HG03045 (cell line): ENCODE results near the gene AMOTL1.
"Not testable (repeated sequence)": the region's sequence is repeated elsewhere in the genome, so short reads cannot be mapped to it uniquely, and the experiment has no call there.

Experiments
- ATAC-seq: cut with Tn5 transposase; IDR thresholded peaks from one replicate; pipeline ENCODE4 v1.9.1; 2021; ENCODE audit warnings: mild to moderate bottlenecking, moderate library complexity; ENCODE audit not compliant: unreplicated experiment

The AMOTL1 gene

DNA sequence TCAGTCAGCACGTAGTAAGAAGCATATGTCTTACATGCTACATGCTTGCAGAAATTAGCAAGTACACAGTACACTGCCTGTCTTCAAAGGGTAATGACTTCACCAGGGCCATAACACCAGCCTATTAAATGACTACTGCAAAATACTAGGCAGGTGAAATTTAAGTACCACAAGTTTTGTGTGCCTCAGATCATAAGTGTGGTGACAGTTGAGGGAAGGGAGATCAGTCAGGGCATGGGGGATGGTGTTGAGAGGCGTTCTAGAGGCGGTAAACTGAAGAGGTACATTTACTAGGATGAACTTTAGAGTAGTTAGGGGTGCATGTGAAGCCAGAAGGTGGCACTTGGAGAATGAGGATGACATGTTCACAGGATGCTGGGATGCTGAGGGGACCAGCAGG, 22.0 kb downstream of the AMOTL1 start:
- ATAC-seq, result no peak

DNA sequence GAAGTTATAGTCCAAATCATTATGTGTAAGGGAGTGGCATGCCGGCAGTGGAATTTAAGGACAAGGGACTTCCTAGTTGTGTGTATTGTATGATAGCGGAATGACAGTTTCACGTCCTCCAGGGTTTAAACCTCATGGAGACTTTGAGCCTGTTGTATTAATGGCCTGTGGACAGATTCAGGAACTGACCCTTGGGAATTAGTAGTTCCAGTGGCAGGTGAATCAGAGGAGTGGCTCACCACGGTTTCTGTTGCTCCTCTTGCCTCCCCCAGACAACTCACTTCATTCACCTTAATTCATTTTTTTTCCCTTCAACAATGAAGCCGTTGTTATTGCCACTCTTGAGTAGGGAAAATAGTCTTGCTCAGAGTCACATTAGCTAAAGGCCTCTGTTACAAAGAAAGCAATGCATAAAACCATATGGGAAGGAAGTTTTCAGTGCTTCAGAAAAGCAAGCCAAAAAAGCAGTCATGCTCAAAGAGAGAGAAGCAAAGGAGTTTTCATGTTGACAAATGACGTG, 22.6 kb downstream of the AMOTL1 start:
- ATAC-seq, result no peak

GRCh38 chr11:94791216-94791889, 23.2 kb downstream of the AMOTL1 start:
- no peak for ATAC-seq

- ATAC-seq, result not testable (repeated sequence)
Observed at GRCh38 chr11:94791942-94792341, 23.8 kb downstream of the AMOTL1 start.

DNA sequence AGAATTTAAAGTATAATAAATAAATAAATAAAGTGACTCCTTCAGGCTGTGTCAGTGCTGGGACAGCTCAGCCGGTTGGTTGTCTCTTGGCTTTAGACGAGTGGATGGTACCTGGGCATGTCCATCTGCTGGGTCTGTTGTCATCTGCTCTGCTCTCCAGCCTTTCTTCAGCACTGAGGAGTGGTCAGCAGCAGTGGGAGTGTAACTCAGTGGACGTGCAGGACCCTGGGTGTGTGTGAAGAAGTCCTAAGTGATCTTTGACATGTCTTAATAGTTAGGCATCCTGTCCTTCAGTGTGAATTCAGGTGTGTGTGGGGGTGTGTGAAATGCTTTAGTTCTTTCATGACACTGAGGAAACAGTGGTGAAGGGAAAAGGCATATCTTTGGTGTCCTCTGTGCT, 24.3 kb downstream of the AMOTL1 start:
- no peak for ATAC-seq

DNA sequence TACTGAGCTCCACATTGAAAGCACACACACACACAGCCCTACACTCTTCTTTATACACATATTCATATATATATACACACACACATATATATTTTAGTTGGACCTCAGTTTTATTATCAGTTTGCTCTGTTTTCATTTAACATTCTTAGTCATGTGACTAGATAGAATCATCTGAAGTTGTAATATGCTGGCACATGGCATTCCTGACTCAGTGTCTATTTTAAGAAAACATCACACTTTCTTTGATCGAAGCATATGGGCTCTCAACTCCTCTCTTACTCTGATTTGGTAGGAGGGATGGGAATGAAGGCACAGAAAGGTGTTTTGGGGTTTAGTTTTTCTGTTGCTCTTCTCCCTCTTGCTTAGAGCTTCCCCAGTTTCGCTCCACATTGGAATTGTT, 24.8 kb downstream of the AMOTL1 start:
- ATAC-seq, result no peak

DNA sequence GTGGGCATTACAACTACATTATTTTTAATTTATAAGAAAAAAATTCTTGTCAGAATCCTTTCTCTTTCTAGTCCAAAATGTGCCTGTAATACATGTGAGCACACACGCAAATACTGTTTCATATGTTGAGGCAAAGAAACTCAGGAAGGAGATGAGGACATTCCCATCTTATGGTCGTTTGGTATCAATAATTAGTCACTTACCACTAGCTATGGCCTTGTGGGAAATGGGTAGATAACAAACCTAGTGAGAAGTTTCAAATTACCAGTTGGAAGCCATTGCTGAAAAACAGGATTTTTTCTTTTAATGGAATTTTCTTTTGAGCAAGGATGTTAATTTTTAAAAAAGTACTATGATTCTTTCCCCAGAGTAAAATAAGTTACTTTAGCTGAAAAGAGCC, 25.7 kb downstream of the AMOTL1 start:
- no peak for ATAC-seq

- no peak for ATAC-seq
Observed at GRCh38 chr11:94794287-94795168, 26.4 kb downstream of the AMOTL1 start.

- ATAC-seq, result no peak
Observed at GRCh38 chr11:94795476-94796189, 27.5 kb downstream of the AMOTL1 start.

- ATAC-seq, result no peak
Observed at GRCh38 chr11:94796190-94796580, 28.0 kb downstream of the AMOTL1 start.

- ATAC-seq, result no peak
Observed at GRCh38 chr11:94796863-94797262, 28.7 kb downstream of the AMOTL1 start.

DNA sequence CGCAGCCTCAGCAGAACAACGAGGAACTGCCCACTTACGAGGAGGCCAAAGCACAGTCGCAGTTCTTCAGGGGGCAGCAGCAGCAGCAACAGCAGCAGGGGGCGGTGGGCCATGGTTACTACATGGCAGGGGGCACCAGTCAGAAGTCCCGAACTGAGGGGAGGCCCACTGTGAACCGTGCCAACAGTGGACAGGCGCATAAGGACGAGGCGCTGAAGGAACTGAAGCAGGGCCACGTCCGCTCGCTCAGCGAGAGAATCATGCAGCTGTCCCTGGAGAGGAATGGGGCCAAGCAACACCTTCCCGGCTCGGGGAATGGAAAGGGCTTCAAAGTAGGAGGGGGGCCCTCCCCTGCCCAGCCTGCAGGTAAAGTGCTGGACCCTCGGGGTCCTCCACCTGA, 31.6 kb downstream of the AMOTL1 start:
- no peak for ATAC-seq

DNA sequence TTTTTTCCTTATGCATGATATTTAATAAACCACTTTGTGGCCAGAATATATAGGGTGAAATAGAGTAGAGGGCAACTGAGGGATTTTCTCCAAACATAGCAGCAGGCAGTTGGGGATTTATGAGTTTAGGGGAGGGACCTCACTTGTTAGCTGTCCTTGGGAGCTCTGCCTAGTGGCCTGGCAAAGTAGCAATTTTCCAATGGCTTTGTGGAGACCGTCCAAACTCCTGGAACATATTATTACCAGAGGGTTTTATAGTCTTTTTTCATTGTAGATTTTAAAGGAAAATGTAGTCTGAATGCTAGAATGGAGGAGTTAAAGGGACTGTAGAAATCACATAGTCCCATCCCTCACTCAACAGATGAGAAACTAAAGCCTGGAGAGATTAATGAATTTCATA, 32.3 kb downstream of the AMOTL1 start:
- ATAC-seq, result no peak

DNA sequence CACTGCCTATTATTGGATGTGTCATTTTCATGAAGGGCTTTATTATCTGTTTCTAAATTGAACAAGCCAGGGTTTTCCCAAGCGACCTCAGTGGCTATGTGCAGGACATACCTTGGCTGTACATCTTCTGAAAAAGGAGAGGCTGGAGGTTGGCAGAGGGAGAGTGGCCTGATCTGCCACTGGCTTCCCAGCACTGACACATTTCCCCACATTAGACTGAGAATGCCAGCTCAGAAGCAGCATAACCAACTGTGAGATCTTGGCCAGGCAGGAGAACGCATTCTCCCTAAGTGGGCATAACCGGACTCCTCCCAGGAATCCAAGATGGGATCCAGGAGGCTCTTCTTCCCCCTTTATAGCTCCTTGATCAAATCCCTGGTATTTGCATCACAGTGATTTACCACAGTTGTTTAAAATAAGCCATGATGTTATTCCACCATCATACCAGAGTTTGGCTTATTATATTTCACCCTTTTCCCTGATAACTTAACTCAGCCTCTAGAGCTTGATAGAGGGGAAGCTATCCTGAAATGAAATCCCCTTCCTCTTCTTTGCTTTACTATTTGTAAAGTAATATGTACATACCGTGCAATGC, 33.8 kb downstream of the AMOTL1 start:
- no peak for ATAC-seq

DNA sequence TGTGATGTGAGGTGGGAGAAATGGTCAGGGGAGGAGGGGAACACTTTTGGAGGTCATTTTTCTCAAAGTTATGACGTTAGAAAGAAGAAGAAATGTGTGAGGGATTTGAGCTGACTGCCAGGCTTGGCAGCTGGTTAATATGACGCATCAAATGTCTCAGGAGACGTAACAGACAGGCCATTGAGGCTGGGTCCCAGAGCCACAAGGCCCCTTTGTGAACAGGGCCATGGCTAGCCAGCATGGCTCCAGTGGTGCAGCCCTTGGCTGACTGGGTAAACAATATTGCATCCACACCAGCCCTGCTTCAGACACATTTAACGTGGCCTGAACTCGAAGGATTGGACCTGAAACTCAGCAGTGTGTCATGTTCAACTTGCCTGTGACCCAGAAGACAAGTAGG, 34.3 kb downstream of the AMOTL1 start:
- ATAC-seq, result no peak

GRCh38 chr11:94803491-94803890, 35.3 kb downstream of the AMOTL1 start:
- ATAC-seq, result no peak

DNA sequence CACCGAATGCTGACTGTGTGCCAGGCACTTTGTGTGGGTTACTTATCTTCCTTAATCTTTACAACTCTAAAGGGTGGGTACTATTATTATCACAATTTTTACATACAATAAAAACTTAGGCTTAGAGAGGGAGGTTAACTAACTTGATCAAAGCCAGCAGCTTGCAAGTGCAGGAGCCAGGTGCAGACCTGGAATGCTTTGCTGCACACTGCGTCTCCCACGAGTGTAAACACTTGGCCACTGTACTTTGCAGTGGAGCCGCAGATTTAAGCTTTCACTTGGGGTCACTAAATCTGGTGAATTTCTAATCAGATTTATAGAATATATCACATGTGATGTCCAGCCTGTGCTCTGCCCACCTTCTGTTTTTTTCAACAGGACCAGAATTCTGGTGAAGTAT, 36.7 kb downstream of the AMOTL1 start:
- no peak for ATAC-seq

- no peak for ATAC-seq
Observed at GRCh38 chr11:94806014-94806413, 37.9 kb downstream of the AMOTL1 start.

DNA sequence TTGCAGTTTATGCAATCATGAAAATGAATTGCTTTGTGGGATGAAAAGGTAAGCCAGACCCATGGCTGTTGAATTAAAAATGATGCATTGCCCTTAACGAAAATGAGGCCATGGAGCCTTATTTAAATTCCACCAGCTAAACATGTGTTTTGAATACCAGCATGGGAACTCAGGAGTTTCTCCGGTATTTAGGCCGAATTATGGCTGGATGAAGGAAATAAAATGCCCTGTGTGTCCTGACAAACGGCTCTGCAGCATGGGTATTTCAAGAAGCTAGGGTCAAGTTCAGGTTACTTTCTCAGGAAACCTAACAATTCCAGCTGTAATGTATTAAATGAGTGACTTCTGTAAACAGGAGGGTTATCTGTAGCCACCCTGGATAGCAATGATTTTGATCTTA, 38.3 kb downstream of the AMOTL1 start:
- ATAC-seq, result no peak

DNA sequence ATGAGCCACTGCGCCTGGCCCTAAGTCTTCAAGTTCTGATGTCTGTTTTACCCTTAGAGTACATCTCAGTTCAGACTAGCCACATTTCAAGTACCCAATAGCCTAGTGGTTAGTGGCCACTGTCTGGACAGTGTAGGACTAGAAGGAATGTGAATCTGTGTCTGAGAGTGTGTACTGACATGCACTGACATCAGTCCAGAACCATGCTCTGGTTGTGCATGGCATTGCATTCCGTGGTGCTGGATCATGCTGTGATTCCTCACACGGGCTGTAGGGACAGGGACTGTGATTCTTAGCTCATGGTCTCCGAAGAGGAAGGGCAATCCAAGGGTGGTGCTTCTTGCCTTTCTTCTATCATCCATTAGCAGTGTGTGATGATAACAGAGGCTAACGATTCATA, 41.1 kb downstream of the AMOTL1 start:
- no peak for ATAC-seq
